Measurements from ENCODE around the gene PXK.

The PXK gene

DNA sequence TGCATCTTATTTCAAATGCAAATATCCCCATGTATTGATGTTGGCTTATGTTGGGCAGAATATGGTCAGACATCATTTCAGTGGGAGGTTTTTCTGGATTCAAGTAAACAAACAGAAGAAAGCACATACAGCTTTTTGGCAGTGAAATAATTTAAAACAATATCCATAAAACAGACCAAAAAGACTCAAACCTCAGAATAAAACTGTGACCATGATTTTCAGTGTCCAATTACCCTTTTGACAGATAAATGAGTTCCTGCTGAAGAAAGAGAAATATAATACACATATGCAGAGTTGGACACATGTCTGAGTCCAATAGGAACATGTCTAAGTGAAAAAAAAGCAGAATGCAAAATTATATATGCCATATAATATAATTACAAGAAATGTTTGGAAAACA is 39.1 kb downstream of the PXK start:
- Histone ChIP-seq H3K4me2 (no peak overlapping the region), H3K9ac (no peak overlapping the region), H3K36me3 (ENCODE audit: insufficient read depth) (no peaks in the 10 kb centered on the region), H3K4me1 (ENCODE audit: low read depth, poor library complexity, severe bottlenecking) (peaks cover 4% of the 10 kb centered on the region), H3K79me2 (ENCODE audit: insufficient read depth, low read depth) (no peaks in the 10 kb centered on the region), H3K4me3 (IDR thresholded peaks at IDR 0.05; ENCODE audit: insufficient read depth, low read depth, low read length) (no peak overlapping the region), H4K20me1 (ENCODE audit: insufficient read depth) (no peaks in the 10 kb centered on the region), H3K27ac (no peak overlapping the region), H3K27me3 (ENCODE audit: insufficient read depth, low read depth) (no peaks in the 10 kb centered on the region), H2AFZ (ENCODE audit: low read depth) (no peak overlapping the region)
- TF ChIP-seq, protein P1, sequence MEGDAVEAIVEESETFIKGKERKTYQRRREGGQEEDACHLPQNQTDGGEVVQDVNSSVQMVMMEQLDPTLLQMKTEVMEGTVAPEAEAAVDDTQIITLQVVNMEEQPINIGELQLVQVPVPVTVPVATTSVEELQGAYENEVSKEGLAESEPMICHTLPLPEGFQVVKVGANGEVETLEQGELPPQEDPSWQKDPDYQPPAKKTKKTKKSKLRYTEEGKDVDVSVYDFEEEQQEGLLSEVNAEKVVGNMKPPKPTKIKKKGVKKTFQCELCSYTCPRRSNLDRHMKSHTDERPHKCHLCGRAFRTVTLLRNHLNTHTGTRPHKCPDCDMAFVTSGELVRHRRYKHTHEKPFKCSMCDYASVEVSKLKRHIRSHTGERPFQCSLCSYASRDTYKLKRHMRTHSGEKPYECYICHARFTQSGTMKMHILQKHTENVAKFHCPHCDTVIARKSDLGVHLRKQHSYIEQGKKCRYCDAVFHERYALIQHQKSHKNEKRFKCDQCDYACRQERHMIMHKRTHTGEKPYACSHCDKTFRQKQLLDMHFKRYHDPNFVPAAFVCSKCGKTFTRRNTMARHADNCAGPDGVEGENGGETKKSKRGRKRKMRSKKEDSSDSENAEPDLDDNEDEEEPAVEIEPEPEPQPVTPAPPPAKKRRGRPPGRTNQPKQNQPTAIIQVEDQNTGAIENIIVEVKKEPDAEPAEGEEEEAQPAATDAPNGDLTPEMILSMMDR (conservative IDR thresholded peaks at IDR 0.05; ENCODE audit: low read depth, low read length), result no peak

DNA sequence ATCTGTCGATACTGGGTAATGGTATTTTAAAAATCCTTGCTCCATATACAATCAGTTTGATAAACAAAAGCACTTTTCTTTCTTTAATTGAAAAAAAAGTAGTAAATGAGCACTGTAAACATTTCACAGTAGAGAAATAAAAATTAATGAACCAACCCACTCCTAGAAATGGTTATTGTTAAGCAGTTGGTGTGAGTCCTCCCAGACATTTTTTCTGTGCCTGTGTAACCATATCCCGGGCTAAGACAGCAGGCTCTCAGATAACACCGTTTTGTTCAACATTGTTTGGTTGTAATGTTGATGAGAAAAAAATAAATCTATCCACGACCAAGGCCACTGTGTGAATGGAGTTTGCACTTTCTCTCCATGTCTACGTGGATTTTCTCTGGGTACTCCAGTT is 42.6 kb downstream of the PXK start:
- no peak overlapping the region for H3K9ac ChIP-seq
- no peak overlapping the region for H2AFZ ChIP-seq (ENCODE audit: low read depth)
- no peaks in the 10 kb centered on the region for H3K36me3 ChIP-seq (ENCODE audit: insufficient read depth)
- H3K79me2 ChIP-seq (ENCODE audit: insufficient read depth, low read depth), result no peaks in the 10 kb centered on the region
- H3K4me2 ChIP-seq, result no peak overlapping the region
- H3K4me1 ChIP-seq (ENCODE audit: low read depth, poor library complexity, severe bottlenecking), result no peaks in the 10 kb centered on the region
- TF ChIP-seq, protein P1 (conservative IDR thresholded peaks at IDR 0.05; ENCODE audit: low read depth, low read length), result no peak
- H3K27me3 ChIP-seq (ENCODE audit: insufficient read depth, low read depth), result no peaks in the 10 kb centered on the region
- no peak overlapping the region for H3K4me3 ChIP-seq (IDR thresholded peaks at IDR 0.05; ENCODE audit: insufficient read depth, low read depth, low read length)
- no peaks in the 10 kb centered on the region for H4K20me1 ChIP-seq (ENCODE audit: insufficient read depth)
- no peak overlapping the region for H3K27ac ChIP-seq

DNA sequence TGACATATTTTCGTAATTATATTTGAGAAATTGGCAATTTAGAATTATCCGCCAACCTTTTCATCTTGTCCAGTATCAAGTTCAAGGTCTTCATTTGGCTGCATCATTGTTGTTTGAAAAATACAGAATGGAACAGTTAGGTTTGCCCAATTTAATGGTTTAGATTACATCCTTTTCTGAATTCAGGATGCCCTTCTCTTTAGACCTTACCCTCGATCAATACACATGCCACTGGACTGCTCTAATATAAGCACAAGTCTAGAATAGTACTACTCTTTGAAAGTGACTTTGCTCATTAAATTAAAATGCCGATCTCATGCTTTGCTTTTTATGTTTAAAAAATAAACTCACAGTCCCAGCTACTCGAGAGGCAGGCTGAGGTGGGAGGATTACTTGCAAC is 44.5 kb downstream of the PXK start:
- Histone ChIP-seq H3K4me1 (ENCODE audit: low read depth, poor library complexity, severe bottlenecking) (no peaks in the 10 kb centered on the region), H4K20me1 (ENCODE audit: insufficient read depth) (no peaks in the 10 kb centered on the region), H3K36me3 (ENCODE audit: insufficient read depth) (no peaks in the 10 kb centered on the region), H3K9ac (no peak overlapping the region), H3K4me2 (no peak overlapping the region), H3K79me2 (ENCODE audit: insufficient read depth, low read depth) (no peaks in the 10 kb centered on the region), H2AFZ (ENCODE audit: low read depth) (no peak overlapping the region), H3K27me3 (ENCODE audit: insufficient read depth, low read depth) (no peaks in the 10 kb centered on the region), H3K27ac (no peak overlapping the region), H3K4me3 (IDR thresholded peaks at IDR 0.05; ENCODE audit: insufficient read depth, low read depth, low read length) (no peak overlapping the region)
- TF ChIP-seq, protein P1 (conservative IDR thresholded peaks at IDR 0.05; ENCODE audit: low read depth, low read length), result no peak

DNA sequence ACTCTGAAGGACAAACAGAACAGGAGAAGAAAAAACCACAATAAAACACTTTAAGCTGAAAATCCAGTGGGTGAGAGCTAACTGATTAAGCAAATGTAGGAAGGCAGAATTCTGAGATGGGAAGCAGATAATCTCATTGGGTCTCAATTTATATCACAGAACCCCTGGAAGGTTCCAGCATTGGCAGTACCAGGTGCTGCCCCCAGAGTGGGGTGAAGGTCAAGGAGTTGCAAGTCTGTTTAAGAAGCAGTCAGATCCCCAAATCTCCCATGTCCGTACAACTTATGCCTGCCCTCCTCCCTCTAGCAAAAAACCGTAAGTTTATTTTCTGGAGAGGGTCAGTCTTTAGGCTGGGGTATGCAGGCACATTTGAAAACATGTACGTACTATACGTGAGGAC is 45.1 kb downstream of the PXK start:
- H3K27ac ChIP-seq, result no peak overlapping the region
- H4K20me1 ChIP-seq (ENCODE audit: insufficient read depth), result no peaks in the 10 kb centered on the region
- H3K79me2 ChIP-seq (ENCODE audit: insufficient read depth, low read depth), result no peaks in the 10 kb centered on the region
- TF ChIP-seq, protein P1 (conservative IDR thresholded peaks at IDR 0.05; ENCODE audit: low read depth, low read length), result no peak
- no peak overlapping the region for H3K4me2 ChIP-seq
- H2AFZ ChIP-seq (ENCODE audit: low read depth), result no peak overlapping the region
- H3K4me3 ChIP-seq (IDR thresholded peaks at IDR 0.05; ENCODE audit: insufficient read depth, low read depth, low read length), result no peak overlapping the region
- no peaks in the 10 kb centered on the region for H3K27me3 ChIP-seq (ENCODE audit: insufficient read depth, low read depth)
- H3K4me1 ChIP-seq (ENCODE audit: low read depth, poor library complexity, severe bottlenecking), result no peaks in the 10 kb centered on the region
- no peak overlapping the region for H3K9ac ChIP-seq
- no peaks in the 10 kb centered on the region for H3K36me3 ChIP-seq (ENCODE audit: insufficient read depth)

All from KMS-11 (cell line).